Measurements from ENCODE around the gene ACSM6.

Gene ACSM6

DNA sequence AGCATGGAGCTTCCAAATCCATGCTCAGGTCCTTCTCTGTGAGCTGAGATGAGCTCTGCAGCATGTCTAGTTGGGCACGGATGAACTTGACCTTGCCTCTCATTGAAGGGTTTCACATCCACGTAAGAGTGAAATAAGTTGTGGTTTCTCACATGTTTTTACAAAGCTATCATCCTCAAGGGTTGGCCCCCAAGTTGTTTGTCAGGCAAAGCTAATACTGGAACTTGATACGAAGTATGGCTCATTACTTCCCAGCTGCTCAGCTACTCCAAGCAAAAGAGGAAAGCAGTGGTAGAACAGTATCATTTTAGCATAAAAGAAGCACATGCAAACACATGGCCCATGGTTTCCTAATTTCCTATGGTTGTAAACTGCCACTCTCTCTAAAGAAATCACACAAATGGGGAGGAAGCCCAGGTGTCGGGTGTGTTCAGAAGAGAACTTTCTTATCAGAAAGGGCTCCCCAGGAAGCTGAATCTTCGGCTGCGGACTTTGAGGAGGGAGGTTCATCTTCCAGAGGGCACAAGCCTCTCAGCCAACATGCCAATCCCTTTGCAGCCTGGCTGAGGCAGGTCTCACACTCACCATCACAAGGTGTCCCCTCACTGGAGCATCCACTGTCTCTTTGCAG, 51.5 kb downstream of the ACSM6 start:
- no peak overlapping the region for H4K12ac ChIP-seq (ENCODE audit: low read depth, low read length)
- H2AFZ ChIP-seq (ENCODE audit: insufficient read depth, low read length, poor library complexity), result no peak overlapping the region
- no peak overlapping the region for H3K4me3 ChIP-seq (ENCODE audit: low read depth, low read length)
- no peak overlapping the region for H3K4me2 ChIP-seq (ENCODE audit: low read length)
- no peak overlapping the region for H2BK120ac ChIP-seq (ENCODE audit: insufficient read depth, low read length, poor library complexity)
- H4K8ac ChIP-seq (ENCODE audit: low read depth, low read length), result no peak overlapping the region
- H3K9me3 ChIP-seq (ENCODE audit: insufficient read depth, low read depth, low read length), result no peaks in the 10 kb centered on the region
- H3K23ac ChIP-seq (ENCODE audit: low read length), result no peak overlapping the region
- peaks cover 10% of the 10 kb centered on the region for H3K79me1 ChIP-seq (ENCODE audit: low read length)
- WGBS (ENCODE audit: extremely low coverage, insufficient coverage, insufficient read length), result no CpG with 5 or more reads among the region's 6 CpGs
- H3K4ac ChIP-seq (ENCODE audit: low read depth, low read length), result no peak overlapping the region
- no peaks in the 10 kb centered on the region for H3K79me2 ChIP-seq (ENCODE audit: control insufficient read depth, insufficient read depth, low read length, poor library complexity)
- peaks cover 48 to 56% of the 10 kb centered on the region in 2 experiments for H3K36me3 ChIP-seq (ENCODE audit: control insufficient read depth in 1 of 2, insufficient read depth in 2 of 2, low read length in 2 of 2)
- no peak overlapping the region for H2AK5ac ChIP-seq (ENCODE audit: low read length)
- DNase-seq, result no peak
- H3K14ac ChIP-seq (ENCODE audit: low read length), result no peak overlapping the region
- no peak overlapping the region for H3K18ac ChIP-seq (ENCODE audit: low read length)
- peaks cover 13 to 17% of the 10 kb centered on the region in 2 experiments for H3K4me1 ChIP-seq (ENCODE audit: control insufficient read depth in 1 of 2, insufficient read depth in 2 of 2, low read length in 2 of 2)
- H3K27ac ChIP-seq (ENCODE audit: low read depth, low read length), result no peak overlapping the region
- no peaks in the 10 kb centered on the region for H3K27me3 ChIP-seq (ENCODE audit: insufficient read depth, low read length)
- H2BK5ac ChIP-seq (ENCODE audit: low read depth, low read length, poor library complexity), result no peak overlapping the region
- no peak overlapping the region for H4K91ac ChIP-seq (ENCODE audit: low read depth, low read length)
- no peak overlapping the region for H2BK12ac ChIP-seq (ENCODE audit: low read length)
- no peak overlapping the region for H3K9ac ChIP-seq (ENCODE audit: low read length)

DNA sequence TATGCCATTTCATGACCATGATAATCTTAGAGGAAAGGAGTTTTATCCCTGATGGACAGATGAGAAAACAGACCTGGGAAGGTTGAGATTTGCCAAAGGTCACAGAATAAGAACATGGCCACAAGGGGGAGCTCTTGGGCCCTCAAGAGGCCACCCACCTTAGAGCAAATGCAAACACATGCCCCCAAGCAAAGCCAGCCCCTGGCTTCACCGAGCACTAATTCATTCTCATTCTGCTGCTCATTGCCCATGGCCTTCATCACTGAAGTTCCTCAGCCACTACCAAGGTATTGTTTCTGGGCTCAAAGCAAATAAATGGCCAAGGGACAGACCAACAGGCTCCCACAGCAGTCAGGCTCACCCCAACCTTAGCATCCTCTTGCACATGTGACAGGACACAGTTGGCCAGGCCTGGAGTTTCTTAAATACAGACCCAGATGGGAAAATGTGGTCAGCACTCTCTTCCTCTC, 52.6 kb downstream of the ACSM6 start:
- H3K9me3 ChIP-seq (ENCODE audit: insufficient read depth, low read depth, low read length), result no peaks in the 10 kb centered on the region
- no peak overlapping the region for H3K14ac ChIP-seq (ENCODE audit: low read length)
- H3K27me3 ChIP-seq (ENCODE audit: insufficient read depth, low read length), result no peaks in the 10 kb centered on the region
- H2AK5ac ChIP-seq (ENCODE audit: low read length), result peak overlapping the region; percentile 22
- H3K79me1 ChIP-seq (ENCODE audit: low read length), result peaks cover 10% of the 10 kb centered on the region
- H3K4me1 ChIP-seq (ENCODE audit: control insufficient read depth in 1 of 2, insufficient read depth in 2 of 2, low read length in 2 of 2), result peaks cover 13 to 17% of the 10 kb centered on the region in 2 experiments
- H2BK5ac ChIP-seq (ENCODE audit: low read depth, low read length, poor library complexity), result no peak overlapping the region
- no peak overlapping the region for H3K4me2 ChIP-seq (ENCODE audit: low read length)
- H2BK120ac ChIP-seq (ENCODE audit: insufficient read depth, low read length, poor library complexity), result peak overlapping the region; percentile 30
- no peak overlapping the region for H4K12ac ChIP-seq (ENCODE audit: low read depth, low read length)
- no peak overlapping the region for H4K91ac ChIP-seq (ENCODE audit: low read depth, low read length)
- no peaks in the 10 kb centered on the region for H3K79me2 ChIP-seq (ENCODE audit: control insufficient read depth, insufficient read depth, low read length, poor library complexity)
- no peak overlapping the region for H3K4ac ChIP-seq (ENCODE audit: low read depth, low read length)
- DNase-seq, result peak; percentile 77 to 92
- H2AFZ ChIP-seq (ENCODE audit: insufficient read depth, low read length, poor library complexity), result no peak overlapping the region
- H3K27ac ChIP-seq (ENCODE audit: low read depth, low read length), result peak overlapping the region; percentile 55
- no peak overlapping the region for H3K4me3 ChIP-seq (ENCODE audit: low read depth, low read length)
- H3K36me3 ChIP-seq (ENCODE audit: control insufficient read depth in 1 of 2, insufficient read depth in 2 of 2, low read length in 2 of 2), result peaks cover 37 to 49% of the 10 kb centered on the region in 2 experiments
- peak overlapping the region; percentile 9 for H4K8ac ChIP-seq (ENCODE audit: low read depth, low read length)
- H2BK12ac ChIP-seq (ENCODE audit: low read length), result no peak overlapping the region
- H3K23ac ChIP-seq (ENCODE audit: low read length), result no peak overlapping the region
- no CpG with 5 or more reads among the region's 1 CpG for WGBS (ENCODE audit: extremely low coverage, insufficient coverage, insufficient read length)
- H3K9ac ChIP-seq (ENCODE audit: low read length), result no peak overlapping the region
- H3K18ac ChIP-seq (ENCODE audit: low read length), result no peak overlapping the region

DNA sequence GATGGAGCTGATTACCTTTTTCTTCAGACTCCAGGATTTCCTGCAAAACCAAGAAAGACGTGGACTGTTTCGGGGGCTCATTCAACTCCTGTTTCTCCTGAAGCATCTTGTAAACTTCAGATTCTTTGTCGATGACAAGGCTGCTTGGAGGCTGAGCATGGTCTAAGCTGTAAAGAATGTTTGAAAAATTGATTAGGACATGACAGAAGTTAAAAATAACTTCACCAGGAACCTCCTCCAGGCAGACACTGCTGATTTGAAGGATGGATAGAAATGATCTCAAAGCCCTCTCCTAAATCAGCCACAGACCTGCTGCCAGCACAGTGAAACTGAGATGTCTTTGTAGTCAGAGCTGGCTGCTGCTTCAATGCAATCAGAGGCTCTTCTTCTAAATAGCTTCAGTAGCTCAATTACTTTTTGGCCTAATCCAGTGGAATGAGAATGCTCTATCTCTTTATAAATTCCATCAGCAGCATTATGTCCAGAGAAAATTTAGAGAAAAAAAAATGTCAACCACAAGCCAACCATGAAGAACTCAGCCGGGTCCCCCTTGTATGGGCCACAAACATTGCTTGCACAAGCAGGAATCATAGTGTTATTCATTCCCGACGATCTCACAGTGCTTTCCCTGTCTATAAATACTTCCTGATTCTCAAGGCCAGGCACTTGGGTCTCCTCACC, 53.3 kb downstream of the ACSM6 start:
- no peak overlapping the region for H3K23ac ChIP-seq (ENCODE audit: low read length)
- H2AK5ac ChIP-seq (ENCODE audit: low read length), result no peak overlapping the region
- DNase-seq, result peak in 1 of 2 donors; percentile 58
- no peak overlapping the region for H2BK12ac ChIP-seq (ENCODE audit: low read length)
- H3K4ac ChIP-seq (ENCODE audit: low read depth, low read length), result no peak overlapping the region
- WGBS (ENCODE audit: extremely low coverage, insufficient coverage, insufficient read length), result no CpG with 5 or more reads among the region's 6 CpGs
- no peaks in the 10 kb centered on the region for H3K27me3 ChIP-seq (ENCODE audit: insufficient read depth, low read length)
- no peak overlapping the region for H3K18ac ChIP-seq (ENCODE audit: low read length)
- H3K14ac ChIP-seq (ENCODE audit: low read length), result no peak overlapping the region
- no peak overlapping the region for H3K9ac ChIP-seq (ENCODE audit: low read length)
- H3K27ac ChIP-seq (ENCODE audit: low read depth, low read length), result peak overlapping the region; percentile 55
- peak overlapping the region; percentile 29 for H2BK5ac ChIP-seq (ENCODE audit: low read depth, low read length, poor library complexity)
- H2BK120ac ChIP-seq (ENCODE audit: insufficient read depth, low read length, poor library complexity), result no peak overlapping the region
- peaks cover 10% of the 10 kb centered on the region for H3K79me1 ChIP-seq (ENCODE audit: low read length)
- H3K4me3 ChIP-seq (ENCODE audit: low read depth, low read length), result no peak overlapping the region
- H4K12ac ChIP-seq (ENCODE audit: low read depth, low read length), result no peak overlapping the region
- no peak overlapping the region for H4K91ac ChIP-seq (ENCODE audit: low read depth, low read length)
- peaks cover 13 to 17% of the 10 kb centered on the region in 2 experiments for H3K4me1 ChIP-seq (ENCODE audit: control insufficient read depth in 1 of 2, insufficient read depth in 2 of 2, low read length in 2 of 2)
- no peaks in the 10 kb centered on the region for H3K9me3 ChIP-seq (ENCODE audit: insufficient read depth, low read depth, low read length)
- H3K4me2 ChIP-seq (ENCODE audit: low read length), result no peak overlapping the region
- H3K79me2 ChIP-seq (ENCODE audit: control insufficient read depth, insufficient read depth, low read length, poor library complexity), result no peaks in the 10 kb centered on the region
- H2AFZ ChIP-seq (ENCODE audit: insufficient read depth, low read length, poor library complexity), result no peak overlapping the region
- no peak overlapping the region for H4K8ac ChIP-seq (ENCODE audit: low read depth, low read length)
- peaks cover 31 to 48% of the 10 kb centered on the region in 2 experiments for H3K36me3 ChIP-seq (ENCODE audit: control insufficient read depth in 1 of 2, insufficient read depth in 2 of 2, low read length in 2 of 2)

DNA sequence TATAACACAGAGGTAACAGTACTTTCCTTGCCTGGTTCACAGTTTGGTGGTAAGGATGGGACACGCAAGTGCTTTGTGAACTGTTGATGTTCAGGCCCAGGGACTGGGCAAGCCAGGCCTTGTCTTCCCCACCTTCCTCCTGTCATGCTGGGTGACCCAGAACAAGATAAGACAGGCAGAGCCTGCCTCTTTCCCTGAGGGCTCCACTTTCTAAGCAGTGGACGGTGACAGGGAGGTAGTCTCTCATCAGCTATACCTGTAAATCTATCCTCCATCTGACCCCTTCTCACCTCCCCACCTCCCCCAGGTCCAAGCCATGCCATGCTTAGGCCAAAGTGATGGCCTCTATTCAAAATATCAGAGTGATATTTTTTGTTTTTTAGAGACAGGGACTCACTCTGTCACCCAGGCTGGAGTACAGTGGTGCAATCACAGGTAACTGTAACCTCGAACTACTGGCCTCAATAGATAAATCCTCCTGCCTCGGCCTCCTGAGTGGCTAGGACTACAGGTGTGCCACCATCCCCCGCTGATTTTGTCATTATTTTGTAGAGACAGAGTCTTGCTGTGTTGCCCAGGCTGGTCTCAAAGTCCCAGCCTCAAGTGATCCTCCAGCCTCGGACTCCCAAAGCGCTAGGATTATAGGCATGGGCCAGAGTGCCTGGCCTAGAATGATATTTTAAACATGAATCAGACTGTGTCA, 54.0 kb downstream of the ACSM6 start:
- WGBS (ENCODE audit: extremely low coverage, insufficient coverage, insufficient read length), result no CpG with 5 or more reads among the region's 7 CpGs
- Histone ChIP-seq H2BK120ac (ENCODE audit: insufficient read depth, low read length, poor library complexity) (no peak overlapping the region), H3K79me1 (ENCODE audit: low read length) (peaks cover 10% of the 10 kb centered on the region), H3K79me2 (ENCODE audit: control insufficient read depth, insufficient read depth, low read length, poor library complexity) (no peaks in the 10 kb centered on the region), H3K36me3 (ENCODE audit: control insufficient read depth in 1 of 2, insufficient read depth in 2 of 2, low read length in 2 of 2) (peaks cover 26 to 43% of the 10 kb centered on the region in 2 experiments), H2BK5ac (ENCODE audit: low read depth, low read length, poor library complexity) (peak overlapping the region; percentile 2), H3K14ac (ENCODE audit: low read length) (no peak overlapping the region), H3K23ac (ENCODE audit: low read length) (no peak overlapping the region), H3K4ac (ENCODE audit: low read depth, low read length) (no peak overlapping the region), H3K27ac (ENCODE audit: low read depth, low read length) (peak overlapping the region; percentile 26), H3K9me3 (ENCODE audit: insufficient read depth, low read depth, low read length) (no peaks in the 10 kb centered on the region), H2BK12ac (ENCODE audit: low read length) (no peak overlapping the region), H3K18ac (ENCODE audit: low read length) (no peak overlapping the region), H3K27me3 (ENCODE audit: insufficient read depth, low read length) (no peaks in the 10 kb centered on the region), H4K12ac (ENCODE audit: low read depth, low read length) (no peak overlapping the region), H2AFZ (ENCODE audit: insufficient read depth, low read length, poor library complexity) (no peak overlapping the region), H4K91ac (ENCODE audit: low read depth, low read length) (peak overlapping the region; percentile 1), H3K9ac (ENCODE audit: low read length) (no peak overlapping the region), H3K4me1 (ENCODE audit: control insufficient read depth in 1 of 2, insufficient read depth in 2 of 2, low read length in 2 of 2) (peaks cover 13 to 17% of the 10 kb centered on the region in 2 experiments), H3K4me2 (ENCODE audit: low read length) (no peak overlapping the region), H2AK5ac (ENCODE audit: low read length) (no peak overlapping the region), H3K4me3 (ENCODE audit: low read depth, low read length) (no peak overlapping the region), H4K8ac (ENCODE audit: low read depth, low read length) (no peak overlapping the region)
- no peak for DNase-seq
